Mesodermal cell (in vitro differentiated cells): ENCODE data around the gene MAP7D1.
A peak's percentile ranks its signal among the peaks of the same experiment; 100 is the strongest.

Source experiments
- H3K27ac ChIP-seq: 2 replicates; pipeline ENCODE4 v1.7.0; 2013; ENCODE audit warnings: mild to moderate bottlenecking, low read depth, low read length, moderate library complexity; ENCODE audit not compliant: severe bottlenecking
- H3K36me3 ChIP-seq: 2 replicates; pipeline ENCODE4 v1.7.1; 2013; ENCODE audit warnings: mild to moderate bottlenecking, low read length, moderate library complexity; ENCODE audit not compliant: control insufficient read depth, insufficient read depth
- H3K4me1 ChIP-seq: one replicate; pipeline ENCODE4 v1.7.1; 2013; ENCODE audit warnings: mild to moderate bottlenecking, low read length; ENCODE audit not compliant: insufficient read depth, control insufficient read depth, poor library complexity, severe bottlenecking
- H3K4me3 ChIP-seq: 2 replicates; pipeline ENCODE4 v1.7.0; 2013; ENCODE audit warnings: low read length, control low read depth, mild to moderate bottlenecking; ENCODE audit not compliant: insufficient read depth, poor library complexity, severe bottlenecking; ENCODE audit errors: extremely low read depth
- H3K9me3 ChIP-seq: 2 replicates; pipeline ENCODE4 v1.7.1; 2013; ENCODE audit warnings: mild to moderate bottlenecking, low read length, moderate library complexity; ENCODE audit not compliant: control insufficient read depth
- WGBS, 2 experiments: methylation state at CpG; one replicate each; pipeline ENCODE4 v1.1.5; 2013; ENCODE audit warnings: missing lambda C conversion rate in 2 of 2; ENCODE audit not compliant: insufficient coverage in 2 of 2; 5-methylcytosine and 5-hydroxymethylcytosine counted together

MAP7D1 gene

DNA sequence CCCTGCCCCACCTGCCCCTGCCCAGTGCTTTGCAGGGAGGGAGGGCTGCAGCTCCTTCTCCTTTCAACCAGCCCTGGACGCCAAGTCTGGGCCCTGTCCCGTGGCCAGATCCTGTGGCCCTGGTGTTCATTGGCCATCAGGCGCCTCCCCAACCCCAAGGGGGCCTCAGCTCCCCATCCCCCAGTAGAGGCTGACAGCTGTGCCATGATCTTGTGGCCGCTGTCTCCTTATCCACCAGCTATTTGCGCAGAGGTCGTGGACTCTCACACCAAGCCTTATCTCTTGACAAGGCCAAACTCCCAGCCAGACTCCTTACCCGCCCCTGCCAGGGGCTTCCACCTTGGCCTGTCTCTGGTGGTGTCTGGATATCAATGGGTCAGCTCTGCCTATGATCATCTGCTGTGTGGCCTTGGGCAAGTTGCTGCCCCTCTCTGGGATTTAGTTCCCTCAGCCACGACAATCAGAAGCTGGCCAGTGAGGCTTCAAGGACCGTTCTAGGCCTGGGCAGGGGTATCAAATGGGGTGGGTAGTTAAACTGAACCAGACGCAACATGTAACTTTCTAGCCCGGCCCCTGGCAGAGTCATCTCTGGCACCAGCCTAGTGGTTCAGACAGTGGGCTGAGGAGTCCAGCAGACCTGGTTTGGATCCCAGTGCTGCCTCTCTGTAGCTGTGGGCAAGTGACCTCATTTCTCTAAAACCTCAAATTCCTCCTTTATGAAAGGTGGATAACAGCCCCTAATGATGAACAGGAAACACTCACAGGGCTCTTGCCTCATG lies 27.6 kb upstream of the MAP7D1 start:
- Histone ChIP-seq H3K27ac (no peak overlapping the region), H3K4me3 (no peak overlapping the region), H3K36me3 (no peaks in the 10 kb centered on the region), H3K9me3 (no peaks in the 10 kb centered on the region), H3K4me1 (no peaks in the 10 kb centered on the region)
- 87 to 93% methylated on average over 10 of the region's 11 CpGs for WGBS, 2 experiments

DNA sequence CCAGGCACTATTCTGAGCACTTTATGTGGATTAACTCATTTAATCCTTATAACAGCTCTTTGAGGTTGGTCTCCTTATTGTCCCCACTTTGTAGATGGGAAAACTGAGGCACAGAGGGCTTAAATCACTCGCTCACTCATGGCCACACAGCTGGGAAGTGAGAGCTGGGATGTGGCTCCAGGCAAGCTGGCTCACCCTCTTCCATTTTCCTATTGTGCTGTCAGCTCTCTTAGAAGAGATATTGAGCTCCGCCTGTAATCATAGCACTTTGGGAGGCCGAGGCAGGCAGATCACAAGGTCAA lies 27.1 kb upstream of the MAP7D1 start:
- WGBS, 2 experiments, result 91 to 93% methylated on average over 3 of the region's 3 CpGs
- no peaks in the 10 kb centered on the region for H3K36me3 ChIP-seq

DNA sequence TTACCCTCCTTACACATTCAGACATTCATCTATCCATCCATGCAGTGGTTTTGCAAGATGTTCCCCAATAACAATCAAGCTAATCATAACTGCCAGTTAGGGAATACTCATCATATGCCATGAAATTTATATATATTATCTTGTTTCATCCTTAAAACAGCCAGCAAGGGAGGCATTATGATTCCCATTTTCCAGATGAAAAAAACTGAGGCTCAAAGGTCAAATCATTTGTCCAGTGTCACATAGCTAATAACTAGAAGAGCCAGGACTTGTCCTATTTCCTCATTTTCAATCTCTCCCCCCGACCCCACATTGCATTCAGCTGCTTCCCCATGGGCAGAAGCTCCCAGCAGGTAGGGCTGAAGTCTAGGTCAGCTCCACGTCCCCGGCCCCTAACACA lies 23.9 kb upstream of the MAP7D1 start:
- H3K4me1 ChIP-seq, result peaks cover 30% of the 10 kb centered on the region
- H3K9me3 ChIP-seq, result no peaks in the 10 kb centered on the region
- 89 to 93% methylated on average over 3 of the region's 3 CpGs for WGBS, 2 experiments
- peaks cover 12% of the 10 kb centered on the region for H3K36me3 ChIP-seq
- no peak overlapping the region for H3K4me3 ChIP-seq
- no peak overlapping the region for H3K27ac ChIP-seq

More for the DNA sequence above, 27.1 kb upstream of the MAP7D1 start:
- H3K4me1 ChIP-seq, result peaks cover 5% of the 10 kb centered on the region
- H3K4me3 ChIP-seq, result no peak overlapping the region
- no peaks in the 10 kb centered on the region for H3K9me3 ChIP-seq
- no peak overlapping the region for H3K27ac ChIP-seq

DNA sequence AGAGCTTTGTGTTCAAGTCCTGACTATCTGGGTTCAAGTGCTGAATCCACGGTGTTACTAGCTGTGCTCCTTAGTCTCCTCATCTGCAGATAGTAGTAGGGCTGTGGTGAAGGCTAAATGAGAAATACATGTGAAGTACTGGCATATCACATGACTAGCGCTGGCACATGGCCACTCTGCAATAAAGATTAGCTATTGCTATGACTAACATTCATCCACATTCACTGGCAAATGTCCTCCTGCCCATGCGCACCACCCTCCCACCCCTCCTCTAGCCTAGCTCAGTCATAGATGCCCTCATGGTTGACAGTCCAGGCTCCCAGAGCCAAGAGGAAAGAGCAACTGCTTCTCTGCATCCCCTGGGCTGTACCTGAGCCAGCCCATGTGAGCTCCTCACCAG lies 22.5 kb upstream of the MAP7D1 start:
- Histone ChIP-seq H3K27ac (no peak overlapping the region), H3K36me3 (peaks cover 25% of the 10 kb centered on the region), H3K4me1 (peaks cover 30% of the 10 kb centered on the region), H3K4me3 (no peak overlapping the region), H3K9me3 (no peaks in the 10 kb centered on the region)
- WGBS, 2 experiments, result 80 to 84% methylated on average over 1 to 3 of the region's 3 CpGs

DNA sequence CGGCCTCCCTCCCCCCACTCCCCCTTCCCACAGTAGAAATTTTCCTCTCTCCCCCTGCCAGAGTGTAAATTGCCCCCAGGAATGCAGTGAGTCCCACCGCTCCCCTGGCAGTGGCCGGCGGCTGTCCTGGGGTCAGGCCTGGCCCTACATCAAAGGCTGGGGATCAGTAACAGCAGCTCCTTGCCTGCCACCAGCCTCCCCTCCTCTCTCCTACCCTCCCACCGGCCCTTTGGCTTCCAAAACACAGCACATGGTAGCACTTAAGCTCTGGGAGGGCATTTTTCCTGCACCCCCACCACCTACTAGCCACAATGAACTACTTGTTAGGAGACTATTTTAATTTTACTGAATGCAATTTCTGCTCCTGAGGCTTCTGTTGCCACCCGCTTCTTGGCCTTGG lies 21.9 kb upstream of the MAP7D1 start:
- peaks cover 30% of the 10 kb centered on the region for H3K4me1 ChIP-seq
- H3K9me3 ChIP-seq, result no peaks in the 10 kb centered on the region
- H3K36me3 ChIP-seq, result peaks cover 30% of the 10 kb centered on the region
- H3K4me3 ChIP-seq, result no peak overlapping the region
- 41 to 62% methylated on average over 4 to 5 of the region's 6 CpGs for WGBS, 2 experiments
- H3K27ac ChIP-seq, result peak overlapping the region; percentile 45

DNA sequence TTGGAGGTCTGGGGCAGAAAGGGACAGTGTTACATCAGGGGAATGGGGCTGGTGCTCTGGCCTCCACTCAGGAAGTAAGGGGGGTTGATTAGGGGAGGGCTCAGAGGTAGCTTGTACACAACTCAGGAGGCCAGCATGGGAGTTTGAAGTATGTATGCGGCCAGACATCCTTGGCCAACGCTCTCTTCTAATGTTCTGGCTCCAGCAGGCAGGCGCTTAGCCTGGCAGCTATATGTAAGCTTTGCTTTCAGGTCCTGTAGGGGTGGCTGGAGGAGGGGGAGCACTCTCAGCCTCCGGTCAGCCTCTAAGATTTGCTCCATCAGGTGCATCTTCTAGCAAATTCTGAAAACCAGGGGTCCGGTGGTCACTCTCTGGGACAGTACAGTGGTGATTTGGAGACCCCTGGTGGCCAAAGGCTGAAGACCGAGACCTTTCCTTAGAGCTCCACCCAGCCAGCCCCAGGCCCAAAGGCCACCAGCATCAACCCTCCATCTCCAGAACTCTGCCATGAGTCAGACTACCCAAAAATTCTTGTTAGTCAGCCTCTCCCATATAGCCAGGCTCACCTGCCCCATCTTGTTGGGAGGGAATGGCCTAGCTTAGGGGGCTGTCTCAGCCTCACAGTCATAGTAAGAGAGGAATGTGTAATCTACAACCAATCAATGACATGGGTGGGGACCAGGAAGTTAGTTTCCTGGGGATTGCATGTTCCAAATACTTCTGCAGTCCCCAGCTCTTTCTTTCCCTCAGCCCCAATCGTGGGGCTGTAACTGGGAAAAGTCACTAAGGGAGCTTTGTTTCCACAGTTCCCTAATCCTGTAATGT lies 21.2 kb upstream of the MAP7D1 start:
- no peaks in the 10 kb centered on the region for H3K9me3 ChIP-seq
- no peak overlapping the region for H3K4me3 ChIP-seq
- peak overlapping the region; percentile 45 for H3K27ac ChIP-seq
- peaks cover 30% of the 10 kb centered on the region for H3K4me1 ChIP-seq
- H3K36me3 ChIP-seq, result peaks cover 37% of the 10 kb centered on the region
- WGBS, 2 experiments, result 80 to 82% methylated on average over 5 to 6 of the region's 7 CpGs

DNA sequence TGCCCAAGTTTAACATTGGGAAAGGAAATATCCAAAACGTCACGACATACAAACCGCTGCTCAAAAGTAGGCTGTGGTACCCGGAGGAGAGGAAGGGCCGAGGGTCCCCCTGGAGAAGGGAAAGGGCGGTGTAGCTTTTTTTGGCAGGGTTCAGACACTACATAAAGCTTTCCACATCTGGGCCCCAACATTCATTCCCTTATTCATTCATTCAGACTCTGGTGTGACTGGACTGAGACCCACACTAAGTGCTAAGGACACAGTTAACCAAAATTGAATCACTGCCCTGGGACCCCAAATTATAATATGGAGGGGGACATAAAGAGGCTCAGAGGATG lies 20.7 kb upstream of the MAP7D1 start:
- WGBS, 2 experiments, result 96% methylated on average over 4 of the region's 6 CpGs; no CpG with 5 or more reads in 1 of the 2 experiments
- H3K27ac ChIP-seq, result peak overlapping the region; percentile 37
- peaks cover 30% of the 10 kb centered on the region for H3K4me1 ChIP-seq

DNA sequence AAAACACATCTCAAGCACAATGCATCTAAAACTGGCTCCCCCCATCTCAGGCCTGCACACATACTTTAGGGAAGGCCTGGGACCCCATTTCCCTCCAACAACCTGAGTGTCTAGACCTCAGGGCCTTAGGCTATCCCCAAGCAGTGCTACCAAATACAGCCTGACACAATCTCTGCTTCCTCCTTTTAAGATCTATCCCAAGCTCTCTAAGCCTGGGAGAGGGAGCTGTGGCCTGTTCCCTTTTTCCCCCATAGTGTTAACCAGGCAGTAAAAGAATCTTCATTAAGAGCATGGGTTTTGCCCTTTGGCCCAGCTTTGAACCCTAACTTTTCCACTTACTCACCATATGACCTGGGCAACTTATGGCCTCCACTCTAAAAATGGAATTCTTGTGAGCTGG lies 20.2 kb upstream of the MAP7D1 start:
- peaks cover 41% of the 10 kb centered on the region for H3K36me3 ChIP-seq
- no peak overlapping the region for H3K4me3 ChIP-seq
- no peak overlapping the region for H3K27ac ChIP-seq
- peaks cover 30% of the 10 kb centered on the region for H3K4me1 ChIP-seq
- H3K9me3 ChIP-seq, result no peaks in the 10 kb centered on the region

More for the DNA sequence above, 20.7 kb upstream of the MAP7D1 start:
- Histone ChIP-seq H3K9me3 (no peaks in the 10 kb centered on the region), H3K36me3 (peaks cover 41% of the 10 kb centered on the region), H3K4me3 (no peak overlapping the region)

DNA sequence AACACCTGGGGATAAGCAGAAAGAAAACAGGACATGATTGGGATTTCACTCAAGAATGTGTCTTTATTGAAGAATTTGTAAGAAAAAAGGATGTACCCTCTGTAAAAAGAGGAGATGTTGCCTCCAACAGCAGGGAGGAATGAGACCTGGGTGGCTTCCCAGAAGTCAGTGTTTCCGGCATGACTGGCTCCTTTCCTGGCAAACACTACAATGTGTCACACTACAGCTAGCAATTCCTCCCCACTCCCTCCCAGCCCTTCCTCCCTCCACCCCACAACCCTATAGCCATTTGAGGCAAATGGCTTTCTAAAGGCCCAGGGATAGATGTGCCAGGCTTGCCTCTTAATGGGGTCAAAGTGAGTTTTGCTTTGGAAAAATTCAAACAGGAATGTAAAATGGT lies 19.4 kb upstream of the MAP7D1 start:
- Histone ChIP-seq H3K36me3 (peaks cover 41% of the 10 kb centered on the region), H3K27ac (no peak overlapping the region), H3K4me1 (peaks cover 30% of the 10 kb centered on the region), H3K4me3 (no peak overlapping the region), H3K9me3 (no peaks in the 10 kb centered on the region)
- WGBS, 2 experiments, result 100% methylated on average over 1 of the region's 1 CpG

GRCh38 chr1:36137226-36137625 lies 18.7 kb upstream of the MAP7D1 start:
- Histone ChIP-seq H3K36me3 (peaks cover 41% of the 10 kb centered on the region), H3K4me3 (no peak overlapping the region), H3K9me3 (no peaks in the 10 kb centered on the region), H3K4me1 (peaks cover 30% of the 10 kb centered on the region), H3K27ac (no peak overlapping the region)
- 80 to 100% methylated on average over 4 to 5 of the region's 5 CpGs for WGBS, 2 experiments

DNA sequence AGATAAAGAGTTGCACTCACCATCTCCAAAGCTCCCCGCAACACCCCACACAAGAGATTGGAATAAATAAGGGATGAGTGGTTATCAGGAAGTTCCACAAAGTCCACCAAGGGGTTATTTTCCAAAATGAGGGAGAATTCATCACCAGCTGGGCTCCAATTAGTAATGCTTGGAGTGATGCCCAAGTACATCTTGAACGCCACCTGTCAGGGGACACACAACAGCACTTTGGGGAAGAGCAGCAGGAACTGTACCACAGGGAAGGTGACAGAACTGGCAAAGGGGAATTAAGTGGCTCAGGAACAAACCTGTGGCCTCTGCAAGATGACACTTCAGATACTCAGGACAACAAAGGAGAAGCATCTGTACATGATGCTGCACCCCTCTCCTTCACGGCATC lies 18.2 kb upstream of the MAP7D1 start:
- no peaks in the 10 kb centered on the region for H3K9me3 ChIP-seq
- H3K27ac ChIP-seq, result no peak overlapping the region
- H3K4me1 ChIP-seq, result peaks cover 30% of the 10 kb centered on the region
- 91 to 100% methylated on average over 2 of the region's 3 CpGs for WGBS, 2 experiments
- no peak overlapping the region for H3K4me3 ChIP-seq
- H3K36me3 ChIP-seq, result peaks cover 45% of the 10 kb centered on the region
